HG03457 (cell line): ENCODE measurements around the gene CLRN1.

Experiments used
- ATAC-seq: cut with Tn5 transposase; IDR thresholded peaks from one replicate; pipeline ENCODE4 v1.9.1; 2021; ENCODE audit warnings: moderate number of reproducible peaks; ENCODE audit not compliant: unreplicated experiment

Gene CLRN1

DNA sequence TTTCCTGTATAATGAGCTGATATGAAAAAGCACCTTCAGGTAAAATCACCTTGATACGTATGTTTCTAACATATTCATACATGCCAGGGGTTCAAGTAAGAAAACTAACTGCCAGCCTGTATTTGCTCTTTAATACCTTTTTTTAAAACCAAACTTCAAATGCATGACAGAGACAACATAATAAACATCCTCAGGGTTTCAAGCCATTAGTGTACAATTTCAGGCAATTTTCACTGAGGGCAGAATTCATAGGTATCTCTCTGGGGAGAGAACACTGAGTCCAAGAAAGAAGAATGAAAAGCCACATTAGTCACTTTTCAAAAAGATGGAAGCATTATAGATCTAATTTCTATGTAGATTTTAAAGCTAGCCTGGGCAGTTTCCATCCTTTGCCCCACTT, 94.2 kb downstream of the CLRN1 start:
- ATAC-seq = no peak

DNA sequence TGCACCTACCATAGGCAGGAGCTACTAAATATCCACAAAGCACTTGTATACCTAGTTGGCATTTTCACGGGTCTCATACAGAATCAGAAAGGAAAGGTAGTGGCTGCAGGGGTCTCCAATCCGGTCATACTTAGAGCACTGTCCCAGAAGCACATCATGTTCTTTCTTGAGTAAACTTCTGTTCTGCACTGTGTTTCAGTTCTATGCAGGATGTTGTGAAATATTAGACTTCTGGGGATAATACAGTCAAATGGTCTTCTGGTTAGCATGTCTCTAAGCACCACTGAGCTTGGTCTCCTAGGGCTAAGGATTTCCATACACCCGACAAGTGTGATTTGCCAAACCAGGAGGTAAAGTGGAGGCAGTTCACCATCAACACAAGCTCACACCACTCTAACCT, 95.2 kb downstream of the CLRN1 start:
- ATAC-seq = no peak

DNA sequence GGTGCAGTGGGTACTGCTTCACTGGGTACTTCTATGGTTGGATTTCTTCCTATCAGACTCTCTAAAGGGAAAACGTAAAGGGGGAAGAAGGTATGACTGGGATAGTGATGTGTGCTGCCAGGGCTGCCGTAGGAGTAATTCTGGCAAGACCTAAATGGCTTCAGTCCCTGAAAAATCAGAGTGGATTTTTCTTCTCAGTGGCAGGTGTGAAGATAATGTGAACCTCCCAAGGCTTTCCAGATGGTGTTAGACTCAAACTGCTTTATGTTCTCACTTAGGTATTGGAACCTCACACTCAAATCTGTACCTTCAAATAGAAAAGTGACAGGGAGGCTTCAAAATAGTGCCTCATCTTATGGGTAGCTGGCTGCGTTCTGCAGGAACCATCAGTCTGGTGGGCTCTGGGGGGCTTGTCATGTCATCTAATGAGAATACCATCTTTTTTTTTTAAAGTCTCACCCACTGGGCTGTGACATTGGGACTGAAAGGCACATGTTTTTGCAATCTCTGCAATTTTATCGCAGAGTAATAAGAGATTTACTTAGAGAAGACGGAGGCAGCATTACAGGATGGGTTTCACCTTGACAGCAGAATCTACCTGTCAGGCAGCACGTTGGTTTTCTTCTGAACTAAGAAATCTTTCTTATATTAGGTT, 95.8 kb downstream of the CLRN1 start:
- no peak for ATAC-seq
